Raji (cell line): Measurements from ENCODE around the gene CA10.

Experiments used
- POLR2A ChIP-seq: IDR thresholded peaks from 2 replicates; pipeline ENCODE4 v1.6.1; 2011; ENCODE audit warnings: low read depth, low read length, control low read depth; ENCODE audit not compliant: insufficient read depth

Gene CA10

GRCh38 chr17:52120465-52120864 is 38.0 kb downstream of the CA10 start:
- TF ChIP-seq POLR2A, result no peak

DNA sequence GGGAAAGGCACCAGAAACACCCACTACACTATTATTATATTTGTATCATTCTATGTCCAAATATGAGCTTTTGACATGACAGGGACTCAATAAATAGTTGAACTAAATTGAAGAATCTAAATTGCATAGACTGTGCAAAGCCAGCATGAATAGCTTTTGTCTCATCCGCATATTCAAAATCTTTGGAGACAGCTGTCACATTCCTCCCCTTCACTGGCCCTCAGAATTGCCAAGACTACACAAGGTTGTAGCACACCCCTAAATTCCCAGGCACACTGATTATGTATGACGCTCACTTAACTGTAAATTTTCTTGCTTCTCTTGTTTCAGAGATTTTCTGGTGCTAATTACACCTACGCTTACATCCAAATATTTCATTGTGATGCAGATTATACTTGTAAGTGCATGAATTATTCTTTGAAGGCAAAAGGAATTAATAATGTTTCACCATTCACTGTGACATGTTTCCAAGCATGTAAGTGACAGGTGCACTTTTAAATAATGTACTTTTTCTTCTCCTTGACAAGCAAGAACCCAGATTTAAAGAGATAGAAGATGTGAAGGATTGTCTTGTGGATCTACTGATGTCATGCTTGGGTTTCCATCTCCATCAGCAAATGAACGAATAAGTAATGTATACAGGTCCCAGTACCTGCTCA is 47.5 kb downstream of the CA10 start:
- TF ChIP-seq POLR2A, result no peak

GRCh38 chr17:52106638-52107261 is 51.8 kb downstream of the CA10 start:
- no peak for TF ChIP-seq POLR2A

DNA sequence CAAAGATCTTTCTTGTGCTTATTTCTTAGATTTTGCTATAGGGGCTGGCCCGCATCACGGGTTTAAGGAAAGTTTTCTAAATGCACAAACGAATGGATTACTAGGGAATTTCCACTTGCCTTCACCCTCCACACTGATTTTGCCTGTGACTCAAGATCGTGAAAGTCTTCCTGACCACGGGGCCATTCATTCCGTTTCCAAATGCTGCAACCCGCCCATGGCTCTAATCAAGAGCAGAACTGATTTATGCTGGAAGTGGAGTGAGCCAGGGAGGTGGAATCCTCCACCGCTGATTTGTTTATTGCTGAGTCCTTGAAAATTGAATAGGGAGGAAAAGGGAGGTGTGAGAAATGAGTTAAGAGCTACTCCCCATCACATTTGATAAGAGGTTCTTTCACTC is 52.4 kb downstream of the CA10 start:
- TF ChIP-seq POLR2A, result no peak

DNA sequence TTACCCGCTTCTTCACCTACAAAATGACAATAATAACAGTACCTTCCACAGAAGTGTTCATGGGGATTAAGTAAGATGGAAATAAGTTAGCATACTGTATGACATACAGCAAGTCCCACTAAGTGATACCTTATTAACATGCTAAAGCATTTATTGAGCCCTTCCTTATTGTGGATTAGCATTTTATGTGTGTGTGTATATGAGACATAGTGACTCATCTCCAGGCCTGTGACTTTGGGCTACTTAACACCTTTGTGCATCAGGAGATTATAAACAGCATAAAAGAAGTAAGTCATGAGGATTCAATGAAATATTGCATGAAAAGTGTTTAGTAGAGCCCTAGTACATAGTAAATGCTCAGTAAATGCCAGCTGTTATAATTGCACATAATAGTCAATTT is 52.9 kb downstream of the CA10 start:
- TF ChIP-seq POLR2A, result no peak

- no peak for TF ChIP-seq POLR2A
Observed at GRCh38 chr17:52096056-52096455, 62.5 kb downstream of the CA10 start.

GRCh38 chr17:52084176-52084575 is 74.3 kb downstream of the CA10 start:
- TF ChIP-seq POLR2A, result no peak

- TF ChIP-seq POLR2A, result no peak
Observed at GRCh38 chr17:52079496-52079895, 79.0 kb downstream of the CA10 start.

- no peak for TF ChIP-seq POLR2A
Observed at GRCh38 chr17:52071712-52072111, 86.8 kb downstream of the CA10 start.

GRCh38 chr17:52064791-52065211 is 93.7 kb downstream of the CA10 start:
- TF ChIP-seq POLR2A, result no peak

DNA sequence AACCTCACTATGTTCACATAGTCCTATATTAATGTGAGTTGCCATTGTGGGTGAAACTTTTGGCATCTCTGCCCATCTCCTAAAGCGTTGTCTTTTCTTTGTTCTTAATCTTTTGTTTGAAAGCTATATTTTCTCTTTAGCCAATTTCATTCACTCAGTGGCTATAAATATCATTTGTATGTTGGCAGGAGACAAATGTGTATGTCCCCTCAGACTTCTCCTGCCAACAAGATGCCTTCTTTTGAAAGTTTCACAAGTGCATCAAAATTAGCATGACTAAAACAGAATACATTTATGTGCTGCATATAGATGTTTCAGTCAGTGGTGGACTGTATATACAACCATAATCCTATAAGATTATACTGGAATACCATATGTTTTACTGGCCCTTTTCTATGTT is 109.0 kb downstream of the CA10 start:
- TF ChIP-seq POLR2A, result no peak

DNA sequence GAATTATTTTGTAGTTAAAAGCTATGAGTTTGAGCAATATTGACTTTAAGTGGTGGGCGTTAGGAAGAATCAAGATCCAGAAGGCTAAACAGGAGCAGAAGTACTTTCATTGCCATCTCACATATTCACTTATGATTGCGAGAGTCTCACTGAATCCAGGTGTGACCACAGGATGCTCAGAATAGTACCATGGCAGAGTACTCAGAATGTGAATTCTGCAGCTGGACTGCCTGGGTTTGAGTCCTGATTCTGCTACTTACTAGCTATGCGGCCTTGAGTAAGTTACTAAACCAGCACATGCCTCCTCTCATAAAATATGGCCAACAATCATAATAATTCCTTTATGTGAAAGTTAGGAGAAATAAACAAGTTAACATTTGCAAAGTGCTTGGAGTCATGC is 109.5 kb downstream of the CA10 start:
- no peak for TF ChIP-seq POLR2A

DNA sequence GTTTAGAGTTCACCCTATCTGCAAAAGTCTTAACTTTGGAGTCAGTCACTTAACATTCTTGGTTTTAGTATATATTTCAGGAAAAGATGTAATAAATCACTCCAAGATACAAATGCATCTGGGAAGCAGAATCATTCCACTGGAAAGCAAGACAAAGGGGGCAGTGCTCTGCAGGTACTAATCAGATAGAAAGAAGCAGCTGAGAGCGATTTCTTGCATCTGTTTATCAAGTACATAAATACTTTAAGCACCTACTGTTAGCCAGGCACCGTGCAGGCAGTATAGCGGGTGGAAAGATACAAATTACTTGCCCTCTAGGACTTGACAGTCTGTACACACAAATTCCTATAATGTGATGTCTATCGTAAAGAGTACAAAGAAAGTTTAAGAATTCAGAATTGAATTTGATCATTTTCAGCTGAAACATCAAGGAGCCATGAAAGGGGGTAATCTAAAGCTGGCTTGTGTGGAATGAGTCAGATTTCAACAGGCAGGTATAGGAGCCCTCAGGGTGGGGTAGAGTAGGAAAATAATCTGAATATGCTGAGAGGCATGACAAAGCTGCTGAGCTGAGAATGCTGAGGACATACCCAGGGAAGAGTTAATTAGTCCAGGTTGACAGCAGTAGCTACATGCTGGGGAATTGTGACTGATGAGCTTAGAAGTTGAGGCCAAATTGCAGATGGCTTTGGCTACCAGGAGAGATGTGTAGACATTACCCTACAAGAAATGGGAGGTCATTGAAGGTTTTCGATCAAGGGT is 110.2 kb downstream of the CA10 start:
- TF ChIP-seq POLR2A, result no peak

GRCh38 chr17:52047086-52047485 is 111.4 kb downstream of the CA10 start:
- TF ChIP-seq POLR2A, result no peak

DNA sequence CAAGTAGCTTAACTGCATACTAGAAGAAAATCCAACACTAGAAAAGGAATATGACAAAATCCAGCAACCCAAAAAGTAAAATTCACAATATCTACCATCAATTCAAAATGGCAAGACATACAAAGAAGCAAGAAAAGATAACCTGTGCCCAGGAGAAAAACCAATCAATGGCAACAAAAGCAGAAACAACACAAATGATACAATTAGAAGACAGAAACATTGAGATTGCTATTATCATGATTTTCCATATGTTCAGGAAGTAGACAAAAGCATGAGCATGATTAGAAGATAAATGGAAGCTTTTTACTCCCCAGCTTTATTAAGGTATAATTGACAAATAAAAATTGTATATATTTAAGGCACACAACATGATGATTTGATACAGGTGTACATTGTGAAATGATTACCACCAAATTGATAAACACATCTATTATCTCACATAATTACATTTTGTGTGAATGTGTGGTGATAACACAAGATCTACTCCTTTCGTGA is 117.3 kb downstream of the CA10 start:
- TF ChIP-seq POLR2A, result no peak

GRCh38 chr17:52036416-52036815 is 122.1 kb downstream of the CA10 start:
- TF ChIP-seq POLR2A, result no peak
